DOHH2 (cell line): Measurements from ENCODE around the gene AOC1.

Experiments used
- H3F3A ChIP-seq: fragments of 200-600 bp; sonication (generic), shearing (Covaris generic); 2 replicates; pipeline ENCODE4 v1.6.0; 2016; ENCODE audit warnings: antibody characterized with exemption, mild to moderate bottlenecking; ENCODE audit not compliant: control insufficient read depth, insufficient read depth
- H3K27ac ChIP-seq: fragments of 200-600 bp; sonication (generic); 2 replicates; pipeline ENCODE4 v1.5.1; 2014; ENCODE audit warnings: low read depth, mild to moderate bottlenecking, low read length, moderate library complexity
- H3K27me3 ChIP-seq: fragments of 200-600 bp; sonication (generic); 2 replicates; pipeline ENCODE4 v1.6.1; 2014; ENCODE audit warnings: mild to moderate bottlenecking, low read length, mixed read lengths; ENCODE audit not compliant: control insufficient read depth
- H3K36me3 ChIP-seq: fragments of 200-600 bp; sonication (generic); 2 replicates; pipeline ENCODE4 v1.6.1; 2014; ENCODE audit warnings: mild to moderate bottlenecking, low read length, moderate library complexity, mixed read lengths; ENCODE audit not compliant: control insufficient read depth
- H3K4me1 ChIP-seq: fragments of 200-600 bp; sonication (generic); 2 replicates; pipeline ENCODE4 v1.6.1; 2014; ENCODE audit warnings: mild to moderate bottlenecking, low read length, mixed read lengths; ENCODE audit not compliant: control insufficient read depth
- H3K4me2 ChIP-seq: fragments of 200-600 bp; sonication (generic); 2 replicates; pipeline ENCODE4 v1.6.0; 2014; ENCODE audit warnings: mild to moderate bottlenecking, low read length, moderate library complexity
- H3K4me3 ChIP-seq: fragments of 200-600 bp; sonication (generic); 2 replicates; pipeline ENCODE4 v1.5.1; 2014; ENCODE audit warnings: mild to moderate bottlenecking, low read length, mixed read lengths
- H3K79me2 ChIP-seq: fragments of 200-600 bp; sonication (generic); 2 replicates; pipeline ENCODE4 v1.6.1; 2014; ENCODE audit warnings: mild to moderate bottlenecking, low read length, mixed read lengths; ENCODE audit not compliant: control insufficient read depth
- H3K9me2 ChIP-seq: fragments of 200-600 bp; sonication (generic); replicated peaks from 2 replicates; pipeline ENCODE4 v1.6.1; 2014; ENCODE audit warnings: mild to moderate bottlenecking, low read length, mixed read lengths; ENCODE audit not compliant: control insufficient read depth
- H3K9me3 ChIP-seq: fragments of 200-600 bp; sonication (generic); 2 replicates; pipeline ENCODE4 v1.6.1; 2014; ENCODE audit warnings: antibody characterized with exemption, low read length, mixed read lengths; ENCODE audit not compliant: control insufficient read depth, insufficient read depth
- H4K20me1 ChIP-seq: fragments of 200-600 bp; sonication (generic); 2 replicates; pipeline ENCODE4 v1.6.0; 2014; ENCODE audit warnings: low read depth, mild to moderate bottlenecking, antibody characterized with exemption, low read length, moderate library complexity; ENCODE audit not compliant: control insufficient read depth, insufficient read depth
- EZH2phosphoT487 ChIP-seq: fragments of 200-600 bp; sonication (generic); IDR thresholded peaks from 2 replicates; pipeline ENCODE4 v1.6.1; 2017; ENCODE audit warnings: borderline replicate concordance, mild to moderate bottlenecking, antibody characterized with exemption, low read length, moderate library complexity, mixed read lengths
- TF ChIP-seq, protein P1 (sequence below): fragments of 200-600 bp; sonication (generic); IDR thresholded peaks from one replicate; pipeline ENCODE4 v1.5.1; 2014; ENCODE audit warnings: antibody characterized with exemption, mild to moderate bottlenecking, low read depth, low read length; ENCODE audit not compliant: poor library complexity, severe bottlenecking

Gene AOC1

GRCh38 chr7:150849204-150849775 lies 3.0 kb upstream of the AOC1 start:
- no peaks in the 10 kb centered on the region for H3K36me3 ChIP-seq
- peaks cover 9% of the 10 kb centered on the region; the same call in 1 of the 2 replicates for H3K27me3 ChIP-seq
- H3K4me1 ChIP-seq, result no peaks in the 10 kb centered on the region
- no peaks in the 10 kb centered on the region for H3F3A ChIP-seq
- H3K9me3 ChIP-seq, result no peaks in the 10 kb centered on the region
- no peaks in the 10 kb centered on the region for H3K79me2 ChIP-seq
- H3K4me3 ChIP-seq, result no peak overlapping the region
- no peaks in the 10 kb centered on the region for H4K20me1 ChIP-seq
- H3K27ac ChIP-seq, result no peak overlapping the region
- no peaks in the 10 kb centered on the region for H3K9me2 ChIP-seq
- no peak overlapping the region for H3K4me2 ChIP-seq
- no peak for TF ChIP-seq EZH2phosphoT487
- TF ChIP-seq, protein P1, sequence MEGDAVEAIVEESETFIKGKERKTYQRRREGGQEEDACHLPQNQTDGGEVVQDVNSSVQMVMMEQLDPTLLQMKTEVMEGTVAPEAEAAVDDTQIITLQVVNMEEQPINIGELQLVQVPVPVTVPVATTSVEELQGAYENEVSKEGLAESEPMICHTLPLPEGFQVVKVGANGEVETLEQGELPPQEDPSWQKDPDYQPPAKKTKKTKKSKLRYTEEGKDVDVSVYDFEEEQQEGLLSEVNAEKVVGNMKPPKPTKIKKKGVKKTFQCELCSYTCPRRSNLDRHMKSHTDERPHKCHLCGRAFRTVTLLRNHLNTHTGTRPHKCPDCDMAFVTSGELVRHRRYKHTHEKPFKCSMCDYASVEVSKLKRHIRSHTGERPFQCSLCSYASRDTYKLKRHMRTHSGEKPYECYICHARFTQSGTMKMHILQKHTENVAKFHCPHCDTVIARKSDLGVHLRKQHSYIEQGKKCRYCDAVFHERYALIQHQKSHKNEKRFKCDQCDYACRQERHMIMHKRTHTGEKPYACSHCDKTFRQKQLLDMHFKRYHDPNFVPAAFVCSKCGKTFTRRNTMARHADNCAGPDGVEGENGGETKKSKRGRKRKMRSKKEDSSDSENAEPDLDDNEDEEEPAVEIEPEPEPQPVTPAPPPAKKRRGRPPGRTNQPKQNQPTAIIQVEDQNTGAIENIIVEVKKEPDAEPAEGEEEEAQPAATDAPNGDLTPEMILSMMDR, result no peak

DNA sequence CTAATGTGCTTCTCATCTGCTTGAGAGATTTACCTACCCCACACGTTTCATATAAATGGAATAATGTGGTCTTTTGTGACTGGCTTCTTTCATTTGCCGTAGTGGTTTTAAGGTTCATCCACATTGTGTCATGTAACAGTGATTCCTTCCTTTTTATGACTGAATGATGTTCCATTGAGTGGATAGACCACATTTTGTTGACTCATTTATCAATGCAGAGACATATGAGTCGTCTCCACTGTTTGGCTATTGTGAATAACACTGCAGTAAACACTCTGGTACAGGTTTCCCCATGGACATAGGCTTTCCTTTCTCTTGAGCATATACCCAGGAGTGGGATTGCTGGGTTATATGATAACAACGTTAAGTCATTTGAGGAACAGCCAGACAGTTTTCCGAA lies 2.0 kb upstream of the AOC1 start:
- Histone ChIP-seq H4K20me1 (no peaks in the 10 kb centered on the region), H3K36me3 (no peaks in the 10 kb centered on the region), H3K9me3 (no peaks in the 10 kb centered on the region), H3F3A (no peaks in the 10 kb centered on the region), H3K9me2 (no peaks in the 10 kb centered on the region), H3K27ac (no peak overlapping the region), H3K27me3 (peaks cover 9% of the 10 kb centered on the region; the same call in 1 of the 2 replicates), H3K4me2 (no peak overlapping the region), H3K4me3 (no peak overlapping the region), H3K79me2 (no peaks in the 10 kb centered on the region), H3K4me1 (no peaks in the 10 kb centered on the region)
- TF ChIP-seq, protein P1, result no peak
- no peak for TF ChIP-seq EZH2phosphoT487

- H4K20me1 ChIP-seq, result no peaks in the 10 kb centered on the region
- H3K9me2 ChIP-seq, result no peaks in the 10 kb centered on the region
- no peaks in the 10 kb centered on the region for H3K36me3 ChIP-seq
- no peaks in the 10 kb centered on the region for H3F3A ChIP-seq
- no peak overlapping the region for H3K27ac ChIP-seq
- no peaks in the 10 kb centered on the region for H3K79me2 ChIP-seq
- no peak overlapping the region for H3K4me3 ChIP-seq
- TF ChIP-seq, protein P1, result no peak
- TF ChIP-seq EZH2phosphoT487, result no peak
- no peaks in the 10 kb centered on the region for H3K4me1 ChIP-seq
- no peaks in the 10 kb centered on the region for H3K9me3 ChIP-seq
- no peak overlapping the region for H3K4me2 ChIP-seq
- peaks cover 9% of the 10 kb centered on the region; the same call in 1 of the 2 replicates for H3K27me3 ChIP-seq
Observed at GRCh38 chr7:150851492-150852370, 586 bp upstream of the AOC1 start.
